GM23338 (cell line): ENCODE results near the gene KLC1. TPM values are rescaled to one million over a fixed set of nuclear protein-coding genes. Genes with fewer than 3 reads are reported as not detected.
A peak's percentile ranks its signal among the peaks of the same experiment; 100 is the strongest.
"Not testable (repeated sequence)": the region's sequence is repeated elsewhere in the genome, so short reads cannot be mapped to it uniquely, and the experiment has no call there.

Experiments used
- ATAC-seq: fragments of 200-7000 bp; cut with Tn5 transposase; 3 replicates; pipeline ENCODE4 v1.9.1; 2020
- DNase-seq: peaks from one replicate; pipeline ENCODE4 v3.0.0-alpha.2; 2015; ENCODE audit warnings: low spot score
- H2AFZ ChIP-seq: fragments of 200-600 bp; sonication (generic); 2 replicates; pipeline ENCODE4 v1.8.0; 2016; ENCODE audit warnings: antibody characterized with exemption, mild to moderate bottlenecking, moderate library complexity
- H3F3A ChIP-seq: fragments of 200-600 bp; sonication (generic); replicated peaks from 2 replicates; pipeline ENCODE4 v1.8.0; 2017; ENCODE audit warnings: antibody characterized with exemption, mixed run types, low read depth
- H3K27ac ChIP-seq: fragments of 200-600 bp; sonication (generic); 2 replicates; pipeline ENCODE4 v1.6.1; 2016; ENCODE audit warnings: low read depth
- H3K27me3 ChIP-seq: fragments of 200-600 bp; sonication (generic); 2 replicates; pipeline ENCODE4 v1.8.0; 2016; ENCODE audit warnings: mild to moderate bottlenecking, mixed run types, moderate library complexity; ENCODE audit not compliant: insufficient read depth
- H3K36me3 ChIP-seq: fragments of 200-600 bp; sonication (generic); 2 replicates; pipeline ENCODE4 v1.8.0; 2016; ENCODE audit warnings: mild to moderate bottlenecking; ENCODE audit not compliant: insufficient read depth
- H3K4me1 ChIP-seq: fragments of 200-600 bp; sonication (generic); 2 replicates; pipeline ENCODE4 v1.8.0; 2016; ENCODE audit warnings: mild to moderate bottlenecking, moderate library complexity; ENCODE audit not compliant: insufficient read depth
- H3K4me2 ChIP-seq: fragments of 200-600 bp; sonication (generic); 2 replicates; pipeline ENCODE4 v1.7.1; 2017; ENCODE audit warnings: mixed run types
- H3K4me3 ChIP-seq: fragments of 200-600 bp; sonication (generic); 2 replicates; pipeline ENCODE4 v1.6.1; 2016; ENCODE audit warnings: mixed run types
- H3K79me2 ChIP-seq: fragments of 200-600 bp; sonication (generic); replicated peaks from 2 replicates; pipeline ENCODE4 v1.8.0; 2017; ENCODE audit warnings: mild to moderate bottlenecking; ENCODE audit not compliant: insufficient read depth
- H3K9me2 ChIP-seq: fragments of 200-600 bp; sonication (generic); 2 replicates; pipeline ENCODE4 v1.8.0; 2017; ENCODE audit not compliant: insufficient read depth
- H4K20me1 ChIP-seq: fragments of 200-600 bp; sonication (generic); replicated peaks from 2 replicates; pipeline ENCODE4 v1.8.0; 2017; ENCODE audit warnings: mild to moderate bottlenecking; ENCODE audit not compliant: insufficient read depth
- H3K27ac Mint-ChIP-seq: 2 replicates; pipeline ENCODE4 v1.8.0; 2020; ENCODE audit warnings: inconsistent platforms, mild to moderate bottlenecking, moderate library complexity, mixed read lengths
- H3K27me3 Mint-ChIP-seq: 3 replicates; pipeline ENCODE4 v1.8.0; 2022; ENCODE audit warnings: low read depth, mild to moderate bottlenecking, moderate library complexity, mixed read lengths, inconsistent platforms; ENCODE audit not compliant: insufficient read depth, poor library complexity
- H3K36me3 Mint-ChIP-seq: 3 replicates; pipeline ENCODE4 v1.8.0; 2021; ENCODE audit warnings: low read depth, mild to moderate bottlenecking, inconsistent platforms, moderate library complexity, mixed read lengths
- H3K4me1 Mint-ChIP-seq: 3 replicates; pipeline ENCODE4 v1.8.0; 2020; ENCODE audit warnings: mild to moderate bottlenecking, inconsistent platforms, mixed read lengths
- H3K4me3 Mint-ChIP-seq: 3 replicates; pipeline ENCODE4 v1.8.0; 2021; ENCODE audit warnings: moderate library complexity, mild to moderate bottlenecking, inconsistent platforms, mixed read lengths
- H3K9me3 Mint-ChIP-seq: 3 replicates; pipeline ENCODE4 v1.8.0; 2020; ENCODE audit warnings: moderate library complexity, mild to moderate bottlenecking, inconsistent platforms, mixed read lengths
- CTCF ChIP-seq, 2 experiments: fragments of 200-600 bp in 1 of 2; sonication (generic) in 1 of 2; conservative IDR thresholded peaks; 2 replicates each; pipeline versions ENCODE4 v1.5.1 to v1.6.1; 2016 to 2017; ENCODE audit warnings: antibody characterized with exemption in 2 of 2, low read depth in 2 of 2, mild to moderate bottlenecking in 2 of 2, moderate library complexity in 1 of 2
- ETS1 ChIP-seq: IDR thresholded peaks from 2 replicates; pipeline ENCODE4 v1.6.1; 2016; ENCODE audit warnings: antibody characterized with exemption
- EZH2phosphoT487 ChIP-seq: fragments of 200-600 bp; sonication (generic); IDR thresholded peaks from one replicate; pipeline ENCODE4 v1.8.1; 2018; ENCODE audit warnings: antibody characterized with exemption; ENCODE audit not compliant: unreplicated experiment
- NANOG ChIP-seq: IDR thresholded peaks from 2 replicates; pipeline ENCODE4 v1.6.1; 2016; ENCODE audit warnings: antibody characterized with exemption, borderline replicate concordance
- REST ChIP-seq: IDR thresholded peaks from one replicate; pipeline ENCODE4 v1.6.1; 2018; ENCODE audit warnings: antibody characterized with exemption; ENCODE audit not compliant: unreplicated experiment
- polyA plus RNA-seq: library from polyadenylated mRNA; unstranded; fragments of >200 nt; fragmentation: Nextera tagmentation; extraction: Ambion mirVana; gene quantifications from 2 replicates; pipeline ENCODE4 v1.2.1, GENCODE V29; 2016
- total RNA-seq: library from RNA; depleted of rRNA; stranded (reverse); fragments of >200 nt; shearing (Covaris generic); gene quantifications from 2 replicates; pipeline ENCODE4 v1.2.3, GENCODE V29; 2014

The KLC1 gene
- total and polyA plus RNA-seq, 2 experiments from 2014 or later = 165 to 308 TPM

GRCh38 chr14:103653336-103653735, 24.3 kb downstream of the KLC1 start:
- H3K27ac Mint-ChIP-seq, H3K27me3 ChIP-seq, DNase-seq, H3K4me3 Mint-ChIP-seq, H3K4me1 Mint-ChIP-seq, H3K4me1 ChIP-seq, ATAC-seq, H3K27me3 Mint-ChIP-seq, H3K4me3 ChIP-seq, H3K9me2 ChIP-seq, H2AFZ ChIP-seq, H3K9me3 Mint-ChIP-seq, H3K27ac ChIP-seq, H3K4me2 ChIP-seq: not testable (repeated sequence)
- peaks cover 85% of the 10 kb centered on the region for H3K79me2 ChIP-seq
- H3K36me3 Mint-ChIP-seq = peaks cover 40% of the 10 kb centered on the region
- peaks cover 15% of the 10 kb centered on the region; the same call in 1 of the 2 replicates for H3F3A ChIP-seq
- H3K36me3 ChIP-seq = peaks cover 37% of the 10 kb centered on the region
- H4K20me1 ChIP-seq = peaks cover 56% of the 10 kb centered on the region

GRCh38 chr14:103653805-103654204, 24.8 kb downstream of the KLC1 start:
- peaks cover 3% of the 10 kb centered on the region; the same call in 1 of the 3 replicates for H3K4me1 Mint-ChIP-seq
- H4K20me1 ChIP-seq = peaks cover 51% of the 10 kb centered on the region
- ATAC-seq = no peak

GRCh38 chr14:103654619-103655018, 25.6 kb downstream of the KLC1 start:
- H4K20me1 ChIP-seq = peaks cover 53% of the 10 kb centered on the region
- ATAC-seq = no peak
- TF ChIP-seq NANOG (no peak), ETS1 (no peak), EZH2phosphoT487 (no peak), CTCF (conservative IDR thresholded peaks at IDR 0.05; ENCODE audit: low read depth in 2 of 2) (no peak)

More at GRCh38 chr14:103653805-103654204, 24.8 kb downstream of the KLC1 start:
- peaks cover 43% of the 10 kb centered on the region for H3K36me3 Mint-ChIP-seq
- H3K27me3 Mint-ChIP-seq = no peaks in the 10 kb centered on the region
- Histone ChIP-seq H3K4me2 (no peak overlapping the region), H3F3A (peaks cover 15% of the 10 kb centered on the region; the same call in 1 of the 2 replicates), H3K36me3 (peaks cover 37% of the 10 kb centered on the region), H3K4me1 (no peaks in the 10 kb centered on the region), H3K27ac (peak overlapping the region; percentile 28; the same call in 1 of the 2 replicates), H2AFZ (no peak overlapping the region), H3K4me3 (no peak overlapping the region), H3K9me2 (no peaks in the 10 kb centered on the region), H3K27me3 (no peaks in the 10 kb centered on the region), H3K79me2 (peaks cover 80% of the 10 kb centered on the region)
- DNase-seq = no peak
- H3K4me3 Mint-ChIP-seq = no peak overlapping the region
- TF ChIP-seq REST = no peak
- peak overlapping the region; percentile 7; the same call in 1 of the 2 replicates for H3K27ac Mint-ChIP-seq
- H3K9me3 Mint-ChIP-seq = no peaks in the 10 kb centered on the region

More at GRCh38 chr14:103654619-103655018, 25.6 kb downstream of the KLC1 start:
- Histone ChIP-seq H3K9me2 (no peaks in the 10 kb centered on the region), H3K79me2 (peaks cover 72% of the 10 kb centered on the region), H3K36me3 (peaks cover 41% of the 10 kb centered on the region), H3K4me2 (no peak overlapping the region), H3K4me1 (no peaks in the 10 kb centered on the region), H3K27me3 (no peaks in the 10 kb centered on the region), H3K4me3 (no peak overlapping the region), H3F3A (peaks cover 15% of the 10 kb centered on the region; the same call in 1 of the 2 replicates), H2AFZ (no peak overlapping the region), H3K27ac (0 out of 2 replicates have a peak overlapping the region, but pooled peaks have one; percentile 28)
- Mint-ChIP-seq H3K9me3 (no peaks in the 10 kb centered on the region), H3K36me3 (peaks cover 50% of the 10 kb centered on the region), H3K4me3 (no peak overlapping the region), H3K4me1 (peaks cover 3% of the 10 kb centered on the region; the same call in 1 of the 3 replicates), H3K27ac (peak overlapping the region; percentile 22; the same call in 1 of the 2 replicates), H3K27me3 (no peaks in the 10 kb centered on the region)
- no peak for DNase-seq
